Ishikawa (cell line): ENCODE data around the gene TDP1.

Source experiments
- CEBPB ChIP-seq: IDR thresholded peaks from 2 replicates; pipeline ENCODE4 v1.6.1; 2012
- TEAD4 ChIP-seq: IDR thresholded peaks from 2 replicates; pipeline ENCODE4 v1.6.1; 2012

DNA sequence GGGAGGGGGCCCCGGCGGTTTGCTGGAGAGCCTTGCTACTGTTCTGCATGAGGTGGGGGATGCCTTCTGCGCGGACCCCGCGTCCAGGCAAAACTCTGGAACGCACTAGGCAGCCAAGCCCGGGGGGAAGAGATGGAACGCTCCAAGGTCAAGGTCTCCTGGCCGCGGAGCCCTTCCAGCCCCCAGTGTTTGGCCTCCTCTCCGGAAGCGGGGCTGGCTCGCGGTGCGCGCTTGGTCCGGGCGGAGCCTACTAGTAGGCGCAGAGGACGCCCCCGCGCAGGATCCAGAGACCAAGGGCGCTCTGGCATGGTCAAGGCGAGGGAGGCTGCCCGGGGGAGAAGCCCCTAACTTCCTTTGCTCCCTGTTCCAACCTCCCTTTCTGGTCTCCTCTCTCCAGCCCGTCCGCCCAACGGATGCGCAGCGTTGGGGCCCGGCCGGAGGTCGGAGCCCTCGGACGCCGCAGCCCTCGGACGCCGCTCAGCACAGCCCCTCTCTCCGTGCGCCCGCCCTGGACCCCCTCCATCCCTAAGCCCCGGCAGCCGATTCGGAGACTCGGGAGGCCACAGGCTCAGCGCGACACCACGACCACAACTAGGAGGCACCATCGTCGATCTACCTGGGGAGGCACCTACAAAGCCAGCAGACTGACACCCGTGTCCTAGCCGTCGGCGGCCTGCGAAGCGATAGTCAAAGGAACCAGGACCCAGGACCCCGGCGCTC lies 105.4 kb downstream of the TDP1 start:
- TF ChIP-seq CEBPB, result no peak
- TF ChIP-seq TEAD4, result no peak
